ENCODE measurements around the gene PIAS4. TPM values are rescaled to one million over a fixed set of nuclear protein-coding genes. Genes with fewer than 3 reads are reported as not detected.

Gene PIAS4
- total and polyA plus RNA-seq, 2 of the 13 experiments (the other 11 are each of a cell fraction or from before 2014, with no cell fraction given) = 9.0 to 20.1 TPM

- H3K27me3 ChIP-seq (ENCODE audit: control insufficient read depth in 1 of 2, insufficient read depth in 2 of 2, low read length in 2 of 2) = no peaks in the 10 kb centered on the region
- intact Hi-C loops (cut with micrococcal nuclease; ENCODE audit: unreplicated experiment) (loop anchor here (5.0 kb wide), 1 partner anchor 584 kb away; no protein-coding TSS in a partner anchor), in situ Hi-C loops (cut with HindIII; ENCODE audit: extremely low pct_ligation_motif_present, low pct_unique_long_range_greater_than_20kb) (no loop called here)
- H3K4me1 ChIP-seq (ENCODE audit: insufficient read depth, low read length) = peaks cover 31% of the 10 kb centered on the region
- DNase-seq (ENCODE audit: low spot score) = no peak
- no peak for FAIRE-seq
- no peak overlapping the region for H2AFZ ChIP-seq (ENCODE audit: low read length)
- H3K36me3 ChIP-seq (replicated peaks in 1 of 2; ENCODE audit: control insufficient read depth in 1 of 2, insufficient read depth in 2 of 2, low read length in 2 of 2) = peaks cover 0 to 1% of the 10 kb centered on the region in 2 experiments; a peak in 2 of 5 replicates
- H3K4me3 ChIP-seq (replicated peaks in 1 of 3; ENCODE audit: insufficient read depth in 1 of 3, low read depth in 2 of 3, low read length in 3 of 3) = peak overlapping the region; percentile 81 to 94 (median 89)
- POLR2A ChIA-PET = interaction anchor here (1.9 kb wide), 1 partner anchor 10 kb away, joined by 19 read pairs; no protein-coding TSS in a partner anchor
- H3K79me2 ChIP-seq (ENCODE audit: insufficient read depth, low read length) = peaks cover 15% of the 10 kb centered on the region
- no TSS peak for BruUV-seq (replicated peaks)
- peaks cover 11% of the 10 kb centered on the region; the same call in 1 of the 2 replicates for H4K20me1 ChIP-seq (ENCODE audit: insufficient read depth, low read length)
- H3K9me3 ChIP-seq (ENCODE audit: low read length) = no peaks in the 10 kb centered on the region
- WGBS (ENCODE audit: low lambda C conversion rate) = 5% methylated on average over 31 of the region's 31 CpGs
- no peak for ATAC-seq
- peak overlapping the region; percentile 97 for H3K4me2 ChIP-seq (ENCODE audit: low read depth, low read length)
- H3K9ac ChIP-seq (ENCODE audit: insufficient read depth, low read depth, low read length) = peak overlapping the region; percentile 85; the same call in 1 of the 2 replicates
- no peak overlapping the region for H3K27ac ChIP-seq (ENCODE audit: extremely low read length, insufficient read depth, low read length)
- CTCF ChIA-PET (ENCODE audit: low intra/inter-chr PET ratio, low total read pairs) = no interaction called here
- TF ChIP-seq ZNF841 (CRISPR knock-in tag; IDR thresholded peaks at IDR 0.05; ENCODE audit: borderline replicate concordance) (no peak), KDM5B (CRISPR knock-in tag; IDR thresholded peaks at IDR 0.05; ENCODE audit: borderline replicate concordance) (0 out of 2 replicates have a peak, but pooled peaks have one; percentile 25), IKZF1 (IDR thresholded peaks at IDR 0.05) (no peak), TERF1 (CRISPR knock-in tag; IDR thresholded peaks at IDR 0.05) (no peak), ZNF282 (IDR thresholded peaks at IDR 0.05; ENCODE audit: partially characterized antibody) (no peak), FOXK1 (CRISPR knock-in tag; IDR thresholded peaks at IDR 0.05; ENCODE audit: borderline replicate concordance, low read depth) (no peak), CCAR2 (optimal IDR thresholded peaks at IDR 0.05; ENCODE audit: low read depth, low read length) (no peak), RXRB (CRISPR knock-in tag; IDR thresholded peaks at IDR 0.05; ENCODE audit: borderline replicate concordance) (0 out of 2 replicates have a peak, but pooled peaks have one; percentile 15), ARNT2 (CRISPR knock-in tag; IDR thresholded peaks at IDR 0.05; ENCODE audit: low read depth) (no peak), PITX1 (CRISPR knock-in tag; IDR thresholded peaks at IDR 0.05) (0 out of 2 replicates have a peak, but pooled peaks have one; percentile 25), SAP130 (CRISPR knock-in tag; IDR thresholded peaks at IDR 0.05; ENCODE audit: low read depth) (peak; percentile 10; the same call in 1 of the 2 replicates), ARNTL (CRISPR knock-in tag; IDR thresholded peaks at IDR 0.05) (no peak), HDAC2 (CRISPR knock-in tag; IDR thresholded peaks at IDR 0.05) (0 out of 2 replicates have a peak, but pooled peaks have one; percentile 6), U2AF1 (optimal IDR thresholded peaks at IDR 0.05; ENCODE audit: low read depth, low read length) (no peak), NR3C1 (CRISPR knock-in tag; IDR thresholded peaks at IDR 0.05) (no peak), NR2F2 (IDR thresholded peaks at IDR 0.05; ENCODE audit: borderline replicate concordance, low read depth) (no peak), ZNF644 (CRISPR knock-in tag; IDR thresholded peaks at IDR 0.05; ENCODE audit: low read depth) (no peak)
- TF ChIP-seq, protein P1, sequence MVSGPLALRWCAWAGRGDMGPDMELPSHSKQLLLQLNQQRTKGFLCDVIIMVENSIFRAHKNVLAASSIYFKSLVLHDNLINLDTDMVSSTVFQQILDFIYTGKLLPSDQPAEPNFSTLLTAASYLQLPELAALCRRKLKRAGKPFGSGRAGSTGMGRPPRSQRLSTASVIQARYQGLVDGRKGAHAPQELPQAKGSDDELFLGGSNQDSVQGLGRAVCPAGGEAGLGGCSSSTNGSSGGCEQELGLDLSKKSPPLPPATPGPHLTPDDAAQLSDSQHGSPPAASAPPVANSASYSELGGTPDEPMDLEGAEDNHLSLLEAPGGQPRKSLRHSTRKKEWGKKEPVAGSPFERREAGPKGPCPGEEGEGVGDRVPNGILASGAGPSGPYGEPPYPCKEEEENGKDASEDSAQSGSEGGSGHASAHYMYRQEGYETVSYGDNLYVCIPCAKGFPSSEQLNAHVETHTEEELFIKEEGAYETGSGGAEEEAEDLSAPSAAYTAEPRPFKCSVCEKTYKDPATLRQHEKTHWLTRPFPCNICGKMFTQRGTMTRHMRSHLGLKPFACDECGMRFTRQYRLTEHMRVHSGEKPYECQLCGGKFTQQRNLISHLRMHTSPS (CRISPR knock-in tag; IDR thresholded peaks at IDR 0.05; ENCODE audit: low read depth) = no peak
- TF ChIP-seq, protein P2, sequence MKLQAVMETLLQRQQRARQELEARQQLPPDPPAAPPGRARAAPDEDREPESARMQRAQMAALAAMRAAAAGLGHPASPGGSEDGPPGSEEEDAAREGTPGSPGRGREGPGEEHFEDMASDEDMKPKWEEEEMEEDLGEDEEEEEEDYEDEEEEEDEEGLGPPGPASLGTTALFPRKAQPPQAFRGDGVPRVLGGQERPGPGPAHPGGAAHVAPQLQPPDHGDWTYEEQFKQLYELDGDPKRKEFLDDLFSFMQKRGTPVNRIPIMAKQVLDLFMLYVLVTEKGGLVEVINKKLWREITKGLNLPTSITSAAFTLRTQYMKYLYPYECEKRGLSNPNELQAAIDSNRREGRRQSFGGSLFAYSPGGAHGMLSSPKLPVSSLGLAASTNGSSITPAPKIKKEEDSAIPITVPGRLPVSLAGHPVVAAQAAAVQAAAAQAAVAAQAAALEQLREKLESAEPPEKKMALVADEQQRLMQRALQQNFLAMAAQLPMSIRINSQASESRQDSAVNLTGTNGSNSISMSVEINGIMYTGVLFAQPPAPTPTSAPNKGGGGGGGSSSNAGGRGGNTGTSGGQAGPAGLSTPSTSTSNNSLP (IDR thresholded peaks at IDR 0.05; ENCODE audit: low read depth, low read length) = no peak
Observed at GRCh38 chr19:4068047-4068966, 60.8 kb downstream of the PIAS4 start.

All from HepG2 (cell line).